Progenitor cell of endocrine pancreas (in vitro differentiated cells): Measurements from ENCODE around the gene ITIH4. TPM values are rescaled to one million over a fixed set of nuclear protein-coding genes. Genes with fewer than 3 reads are reported as not detected.
A peak's percentile ranks its signal among the peaks of the same experiment; 100 is the strongest.

ENCODE experiments used
- DNase-seq: peaks from one replicate; pipeline ENCODE4 v3.0.0; 2021; ENCODE audit warnings: low spot score; ENCODE audit not compliant: unreplicated experiment
- H3K27ac Mint-ChIP-seq: 2 replicates; pipeline ENCODE4 v1.8.0; 2021; ENCODE audit warnings: mild to moderate bottlenecking, moderate library complexity, mixed read lengths
- H3K27me3 Mint-ChIP-seq: 2 replicates; pipeline ENCODE4 v1.8.0; 2021; ENCODE audit warnings: mixed read lengths
- H3K36me3 Mint-ChIP-seq: 2 replicates; pipeline ENCODE4 v1.8.0; 2022; ENCODE audit warnings: mixed read lengths; ENCODE audit not compliant: insufficient read depth
- H3K4me1 Mint-ChIP-seq: 2 replicates; pipeline ENCODE4 v1.8.0; 2021; ENCODE audit warnings: low read depth, mixed read lengths
- H3K4me3 Mint-ChIP-seq: 2 replicates; pipeline ENCODE4 v1.8.0; 2021; ENCODE audit warnings: low read depth, mild to moderate bottlenecking, moderate library complexity, mixed read lengths
- H3K9me3 Mint-ChIP-seq: 2 replicates; pipeline ENCODE4 v1.8.0; 2021; ENCODE audit warnings: low read depth, mixed read lengths
- CTCF ChIP-seq: fragments of 200-600 bp; sonication (generic); IDR thresholded peaks from one replicate; pipeline ENCODE4 v1.5.0; 2021; ENCODE audit warnings: antibody characterized with exemption, mild to moderate bottlenecking; ENCODE audit not compliant: unreplicated experiment
- total RNA-seq: library from RNA; stranded (reverse); gene quantifications from 2 replicates; pipeline ENCODE4 v1.2.1, GENCODE V29; 2021

Gene ITIH4
- total RNA-seq, 1 donor from 2014 or later = 9.7 TPM

- H3K4me1 Mint-ChIP-seq = peaks cover 7% of the 10 kb centered on the region
- H3K4me3 Mint-ChIP-seq = no peak overlapping the region
- no peak for TF ChIP-seq CTCF
- peaks cover 3% of the 10 kb centered on the region for H3K27me3 Mint-ChIP-seq
- no peak for DNase-seq
- no peaks in the 10 kb centered on the region for H3K36me3 Mint-ChIP-seq
- no peaks in the 10 kb centered on the region for H3K9me3 Mint-ChIP-seq
- no peak overlapping the region for H3K27ac Mint-ChIP-seq
Measured at GRCh38 chr3:52788890-52789745, 41.4 kb downstream of the ITIH4 start.

DNA sequence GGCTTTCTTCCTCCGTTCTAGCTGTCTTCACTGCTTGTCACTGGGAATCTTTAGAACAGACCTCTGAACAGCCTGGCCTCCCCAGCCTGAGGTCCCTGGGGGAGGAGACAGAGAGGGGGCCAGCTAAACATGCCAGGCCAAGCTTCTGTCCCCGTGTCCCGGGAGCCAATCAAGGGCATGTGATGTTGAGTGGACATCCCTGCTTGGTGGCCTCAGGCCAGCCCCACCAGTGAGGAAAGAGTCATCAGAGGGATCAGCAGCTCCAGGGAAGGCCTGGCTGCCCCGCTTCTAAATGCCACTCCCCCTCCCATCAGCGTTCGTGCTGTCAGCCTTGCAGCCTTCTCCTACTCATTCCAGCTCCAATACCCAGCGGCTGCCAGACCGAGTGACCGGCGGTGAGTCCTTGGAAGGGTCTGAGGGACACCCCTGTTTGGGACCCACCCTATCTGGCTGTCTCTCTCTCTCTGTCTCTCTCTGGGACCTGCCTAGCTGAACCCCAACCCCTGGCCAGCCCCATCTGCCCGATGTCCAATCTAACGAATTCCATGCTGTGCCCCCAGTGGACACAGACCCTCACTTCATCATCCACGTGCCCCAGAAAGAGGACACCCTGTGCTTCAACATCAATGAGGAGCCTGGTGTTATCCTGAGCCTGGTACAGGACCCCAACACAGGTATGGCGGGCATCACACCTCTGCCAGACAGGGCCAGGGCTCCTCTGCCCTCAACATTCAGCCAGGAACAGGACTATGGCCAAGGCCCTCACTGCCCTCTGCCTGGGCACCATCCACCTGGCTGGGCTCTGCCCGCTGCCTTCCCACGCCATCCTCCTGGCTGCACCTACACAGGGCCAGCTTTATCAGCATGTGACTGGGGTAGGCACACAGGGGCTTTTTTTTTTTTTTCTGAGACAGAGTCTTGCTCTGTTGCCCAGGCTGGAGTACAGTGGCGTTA, 42.5 kb downstream of the ITIH4 start:
- peaks cover 7% of the 10 kb centered on the region for H3K4me1 Mint-ChIP-seq
- no peak for DNase-seq
- no peaks in the 10 kb centered on the region for H3K36me3 Mint-ChIP-seq
- no peak overlapping the region for H3K4me3 Mint-ChIP-seq
- H3K27me3 Mint-ChIP-seq = peaks cover 8% of the 10 kb centered on the region
- peak; percentile 10 for TF ChIP-seq CTCF
- H3K27ac Mint-ChIP-seq = no peak overlapping the region
- H3K9me3 Mint-ChIP-seq = no peaks in the 10 kb centered on the region

- H3K36me3 Mint-ChIP-seq = no peaks in the 10 kb centered on the region
- no peaks in the 10 kb centered on the region for H3K9me3 Mint-ChIP-seq
- no peak overlapping the region for H3K27ac Mint-ChIP-seq
- H3K4me1 Mint-ChIP-seq = peaks cover 4% of the 10 kb centered on the region
- DNase-seq = no peak
- H3K4me3 Mint-ChIP-seq = no peak overlapping the region
- TF ChIP-seq CTCF = no peak
- peaks cover 14% of the 10 kb centered on the region for H3K27me3 Mint-ChIP-seq
Measured at GRCh38 chr3:52787246-52787645, 43.2 kb downstream of the ITIH4 start.

DNA sequence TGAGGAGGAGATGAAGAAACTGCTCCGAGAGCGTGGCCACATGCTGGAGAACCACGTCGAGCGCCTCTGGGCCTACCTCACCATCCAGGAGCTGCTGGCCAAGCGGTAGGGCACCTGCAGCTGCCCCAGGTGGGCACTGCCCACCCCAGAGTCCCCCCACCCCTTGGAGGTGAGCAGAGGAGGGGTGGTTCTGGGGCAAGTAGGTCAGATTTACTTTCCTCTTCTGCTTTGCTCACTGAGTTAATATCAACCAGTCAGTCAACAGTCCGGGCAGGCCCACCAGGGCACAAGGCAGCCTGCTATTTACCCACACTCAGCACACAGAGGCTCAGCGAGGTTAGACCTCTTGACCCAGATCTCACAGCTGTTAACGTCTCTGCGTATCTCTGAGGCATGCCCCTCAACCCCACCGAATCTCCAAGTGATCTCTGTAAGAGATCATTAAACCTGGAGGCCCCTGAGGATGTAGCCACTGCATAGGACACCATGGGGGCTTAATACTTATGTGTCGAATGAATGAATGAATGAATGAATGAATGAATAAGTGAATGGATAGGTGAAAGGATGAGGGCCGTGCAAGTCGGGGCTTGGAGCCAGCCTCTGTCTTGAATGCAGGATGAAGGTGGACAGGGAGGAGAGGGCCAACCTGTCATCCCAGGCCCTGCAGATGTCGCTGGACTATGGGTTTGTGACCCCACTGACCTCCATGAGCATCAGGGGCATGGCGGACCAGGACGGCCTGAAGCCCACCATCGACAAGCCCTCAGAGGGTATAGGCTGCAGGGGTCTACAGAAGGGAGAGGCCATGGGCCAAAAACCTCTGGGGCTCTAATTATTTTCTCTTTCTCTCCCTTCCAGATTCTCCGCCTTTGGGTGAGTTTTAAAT, 43.9 kb downstream of the ITIH4 start:
- no peaks in the 10 kb centered on the region for H3K9me3 Mint-ChIP-seq
- peaks cover 3% of the 10 kb centered on the region for H3K4me1 Mint-ChIP-seq
- DNase-seq = no peak
- no peaks in the 10 kb centered on the region for H3K36me3 Mint-ChIP-seq
- TF ChIP-seq CTCF = no peak
- no peak overlapping the region for H3K4me3 Mint-ChIP-seq
- peaks cover 21% of the 10 kb centered on the region for H3K27me3 Mint-ChIP-seq
- peak overlapping the region; percentile 24 for H3K27ac Mint-ChIP-seq
